ENCODE results near the gene ZNF101.
A peak's percentile ranks its signal among the peaks of the same experiment; 100 is the strongest.
"Not testable (repeated sequence)": the region's sequence is repeated elsewhere in the genome, so short reads cannot be mapped to it uniquely, and the experiment has no call there.

Gene ZNF101

GRCh38 chr19:19696386-19696785 lies 27.7 kb downstream of the ZNF101 start:
- H3K9me3 ChIP-seq (ENCODE audit: control insufficient read depth, insufficient read depth, low read length), result peaks cover 3% of the 10 kb centered on the region; the same call in 1 of the 2 replicates
- H3K4me1 ChIP-seq (ENCODE audit: insufficient read depth, low read length), result no peaks in the 10 kb centered on the region
- H3K9ac ChIP-seq (ENCODE audit: low read depth, low read length), result no peak overlapping the region
- H3K36me3 ChIP-seq (ENCODE audit: insufficient read depth, low read length), result peaks cover 2% of the 10 kb centered on the region; the same call in 1 of the 2 replicates

DNA sequence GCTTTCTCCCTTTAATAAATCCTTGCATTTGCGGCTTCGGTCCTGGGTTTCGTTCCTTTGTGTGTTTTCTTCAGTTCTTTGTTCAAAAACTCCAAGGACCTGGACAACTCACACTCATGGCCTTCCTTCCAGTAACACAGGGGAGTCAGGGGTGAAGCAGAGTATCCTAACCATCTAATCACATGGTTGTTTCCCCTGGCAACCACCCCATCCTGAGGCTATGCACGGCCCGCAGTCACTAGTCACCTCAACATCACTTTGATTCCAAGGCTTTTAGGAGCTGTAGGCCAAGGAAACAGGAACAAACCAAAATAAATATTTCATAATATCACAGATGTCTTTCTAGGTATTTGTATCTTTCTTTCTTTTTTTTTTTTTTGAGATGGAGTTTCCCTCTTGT lies 28.9 kb downstream of the ZNF101 start:
- no peaks in the 10 kb centered on the region for H3K4me1 ChIP-seq (ENCODE audit: insufficient read depth, low read length)

GRCh38 chr19:19700493-19700892 lies 31.9 kb downstream of the ZNF101 start:
- not testable (repeated sequence) for H3K36me3 ChIP-seq (ENCODE audit: insufficient read depth, low read length); H3K4me1 ChIP-seq (ENCODE audit: insufficient read depth, low read length); H3K9ac ChIP-seq (ENCODE audit: low read depth, low read length); H3K9me3 ChIP-seq (ENCODE audit: control insufficient read depth, insufficient read depth, low read length)

More for the DNA sequence above, 28.9 kb downstream of the ZNF101 start:
- Histone ChIP-seq H3K9me3 (ENCODE audit: control insufficient read depth, insufficient read depth, low read length) (peaks cover 3% of the 10 kb centered on the region; the same call in 1 of the 2 replicates), H3K36me3 (ENCODE audit: insufficient read depth, low read length) (peaks cover 2% of the 10 kb centered on the region; the same call in 1 of the 2 replicates), H3K9ac (ENCODE audit: low read depth, low read length) (no peak overlapping the region)

GRCh38 chr19:19704836-19705235 lies 36.2 kb downstream of the ZNF101 start:
- H3K4me1 ChIP-seq (ENCODE audit: insufficient read depth, low read length), result no peaks in the 10 kb centered on the region
- H3K9me3 ChIP-seq (ENCODE audit: control insufficient read depth, insufficient read depth, low read length), result peaks cover 28% of the 10 kb centered on the region
- H3K9ac ChIP-seq (ENCODE audit: low read depth, low read length), result no peak overlapping the region
- H3K36me3 ChIP-seq (ENCODE audit: insufficient read depth, low read length), result peaks cover 9% of the 10 kb centered on the region; the same call in 1 of the 2 replicates

DNA sequence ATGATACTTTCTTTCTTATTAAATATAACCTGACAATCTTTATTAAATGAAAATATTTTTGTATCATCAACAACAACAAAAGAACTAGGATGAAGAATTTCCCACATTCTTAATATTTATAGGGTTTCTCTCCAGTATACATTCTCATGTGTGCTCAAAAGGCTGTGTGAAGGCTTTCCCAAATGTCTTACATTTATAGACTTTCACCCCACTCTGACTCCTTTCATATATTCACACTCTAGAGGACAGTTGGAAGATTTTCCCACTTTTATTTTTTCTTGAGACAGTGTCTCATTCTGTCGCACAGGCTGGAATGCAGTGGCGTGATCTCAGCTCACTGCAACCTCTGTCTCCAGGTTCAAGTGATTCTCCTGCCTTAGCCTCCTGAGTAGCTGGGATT lies 41.9 kb downstream of the ZNF101 start:
- peaks cover 29% of the 10 kb centered on the region for H3K36me3 ChIP-seq (ENCODE audit: insufficient read depth, low read length)

GRCh38 chr19:19711306-19711933 lies 42.8 kb downstream of the ZNF101 start:
- Histone ChIP-seq H3K9me3 (ENCODE audit: control insufficient read depth, insufficient read depth, low read length) (peaks cover 83% of the 10 kb centered on the region), H3K36me3 (ENCODE audit: insufficient read depth, low read length) (peaks cover 29% of the 10 kb centered on the region), H3K4me1 (ENCODE audit: insufficient read depth, low read length) (no peaks in the 10 kb centered on the region), H3K9ac (ENCODE audit: low read depth, low read length) (no peak overlapping the region)

More for the DNA sequence above, 41.9 kb downstream of the ZNF101 start:
- H3K9me3 ChIP-seq (ENCODE audit: control insufficient read depth, insufficient read depth, low read length), result peaks cover 74% of the 10 kb centered on the region
- H3K9ac ChIP-seq (ENCODE audit: low read depth, low read length), result no peak overlapping the region
- H3K4me1 ChIP-seq (ENCODE audit: insufficient read depth, low read length), result no peaks in the 10 kb centered on the region

- Histone ChIP-seq H3K36me3 (ENCODE audit: insufficient read depth, low read length) (peaks cover 29% of the 10 kb centered on the region), H3K9me3 (ENCODE audit: control insufficient read depth, insufficient read depth, low read length) (peaks cover 81% of the 10 kb centered on the region), H3K4me1 (ENCODE audit: insufficient read depth, low read length) (no peaks in the 10 kb centered on the region), H3K9ac (ENCODE audit: low read depth, low read length) (no peak overlapping the region)
Measured at GRCh38 chr19:19711934-19712828, 43.5 kb downstream of the ZNF101 start.

DNA sequence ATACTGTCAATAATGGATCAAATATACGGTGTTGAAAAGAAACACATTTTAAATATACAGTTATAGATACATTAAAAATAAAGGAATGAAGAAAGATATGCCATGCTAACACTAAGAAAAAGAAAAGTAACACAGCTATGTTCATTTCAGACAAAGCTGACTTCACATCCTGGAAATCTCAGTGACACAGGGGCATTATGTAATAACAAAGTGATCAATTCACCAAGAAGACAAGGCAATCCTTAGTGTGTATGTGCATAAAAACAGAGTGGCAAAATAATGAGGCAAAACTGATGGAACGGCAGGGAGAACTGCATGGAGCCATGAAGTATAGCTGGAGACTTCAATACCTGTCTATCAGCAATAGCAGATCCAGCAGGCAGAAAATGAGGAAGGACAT lies 51.2 kb downstream of the ZNF101 start:
- peaks cover 47% of the 10 kb centered on the region for H3K9me3 ChIP-seq (ENCODE audit: control insufficient read depth, insufficient read depth, low read length)

DNA sequence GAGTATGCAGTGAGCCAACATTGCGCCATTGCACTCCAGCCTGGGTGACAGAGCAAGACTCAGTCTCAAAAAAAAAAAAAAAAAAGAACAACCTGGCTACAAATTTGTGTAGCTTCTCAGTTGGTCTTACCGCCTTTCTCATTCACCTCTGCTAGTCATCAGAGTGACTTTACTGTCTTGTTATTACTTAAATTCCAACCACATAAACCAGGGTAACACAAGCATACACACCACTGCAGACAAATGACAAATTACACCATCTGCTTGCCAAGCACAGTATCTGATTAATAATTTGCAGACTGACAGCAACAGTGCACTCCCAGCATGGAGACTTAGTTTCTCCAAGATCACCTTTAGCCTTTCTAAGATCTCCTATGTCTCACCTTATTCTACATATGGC lies 53.3 kb downstream of the ZNF101 start:
- H3K9me3 ChIP-seq (ENCODE audit: control insufficient read depth, insufficient read depth, low read length), result peaks cover 30% of the 10 kb centered on the region
- H3K36me3 ChIP-seq (ENCODE audit: insufficient read depth, low read length), result peaks cover 2% of the 10 kb centered on the region; the same call in 1 of the 2 replicates
- no peak overlapping the region for H3K9ac ChIP-seq (ENCODE audit: low read depth, low read length)
- no peaks in the 10 kb centered on the region for H3K4me1 ChIP-seq (ENCODE audit: insufficient read depth, low read length)

More for the DNA sequence above, 51.2 kb downstream of the ZNF101 start:
- H3K36me3 ChIP-seq (ENCODE audit: insufficient read depth, low read length), result peaks cover 2% of the 10 kb centered on the region; the same call in 1 of the 2 replicates
- no peaks in the 10 kb centered on the region for H3K4me1 ChIP-seq (ENCODE audit: insufficient read depth, low read length)
- no peak overlapping the region for H3K9ac ChIP-seq (ENCODE audit: low read depth, low read length)

DNA sequence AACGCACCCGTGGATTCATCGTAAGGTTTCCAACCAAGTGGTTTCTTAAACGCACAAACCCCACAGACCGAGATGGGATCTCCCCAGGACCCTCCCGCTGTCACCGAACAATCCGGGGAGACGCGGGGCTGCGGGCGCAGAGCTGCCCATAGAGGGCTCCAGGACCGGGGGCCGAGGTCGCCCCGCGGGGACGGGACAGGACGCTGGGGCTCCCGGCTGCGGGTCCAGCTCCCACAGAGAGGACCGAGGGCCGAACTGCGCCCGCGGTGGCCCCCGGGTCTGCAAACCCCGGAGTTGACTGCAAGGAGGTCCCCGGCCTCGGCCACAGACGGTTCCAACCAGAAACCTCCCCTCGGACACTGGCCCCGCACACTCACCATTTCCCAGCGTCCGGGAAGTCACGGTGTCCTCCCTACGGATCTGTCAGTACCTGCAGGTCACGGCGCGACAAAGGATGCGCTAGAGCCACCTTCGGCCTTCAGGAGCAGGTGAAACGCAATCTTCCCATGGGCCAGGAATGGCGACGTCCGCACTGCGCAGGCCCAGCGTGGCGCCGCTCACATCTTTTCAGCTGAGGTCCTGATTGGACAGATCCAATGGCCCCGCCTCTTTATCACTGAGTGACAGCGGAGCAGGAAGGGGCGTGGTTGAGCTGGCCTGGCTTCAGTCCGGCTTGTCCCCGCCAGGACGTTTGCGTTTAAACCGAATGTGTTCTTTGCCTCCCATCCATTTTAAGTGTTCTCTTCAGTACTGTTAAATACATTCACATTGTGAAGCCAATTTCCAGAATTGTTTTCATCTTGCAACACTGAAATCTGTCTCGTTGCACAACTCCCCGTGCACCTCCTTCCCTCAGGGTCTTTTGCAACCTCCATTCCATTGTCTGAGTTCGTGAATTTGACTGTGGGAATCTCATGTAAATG lies 64.2 kb downstream of the ZNF101 start, which contains the start of gene ZNF14:
Gene ZNF14 (minus strand): TSS at position 534 of the 923 bp plus-strand sequence. CDS start 154 bp downstream, at position 380.
- Histone ChIP-seq H3K9me3 (ENCODE audit: control insufficient read depth, insufficient read depth, low read length) (peaks cover 8% of the 10 kb centered on the region; the same call in 1 of the 2 replicates), H3K9ac (ENCODE audit: low read depth, low read length) (peak within 1 kb of the TSS; percentile 77), H3K36me3 (ENCODE audit: insufficient read depth, low read length) (no peaks in the 10 kb centered on the region), H3K4me1 (ENCODE audit: insufficient read depth, low read length) (no peaks in the 10 kb centered on the region)

All from ES-I3 (cell line).